Stimulated activated CD4-positive, alpha-beta T cell treated with anti-CD3 and anti-CD28 coated beads, Interleukin-1b, Interleukin-23, amount 100 ng/mL, for 1 hour (primary cell): Measurements from ENCODE around the gene PHACTR3.
"Not testable (repeated sequence)": the region's sequence is repeated elsewhere in the genome, so short reads cannot be mapped to it uniquely, and the experiment has no call there.

Source experiments
- DNase-seq, 2 donors: peaks; one replicate each; pipeline ENCODE4 v3.0.0-alpha.2; 2020; ENCODE audit warnings: low read depth in 2 of 2

PHACTR3 gene

GRCh38 chr20:59828125-59829053 lies 224.0 kb downstream of the PHACTR3 start:
- DNase-seq, result no peak

- no peak for DNase-seq
Observed at GRCh38 chr20:59829054-59829785, 224.9 kb downstream of the PHACTR3 start.

- DNase-seq, result no peak
Observed at GRCh38 chr20:59829786-59830664, 225.7 kb downstream of the PHACTR3 start.

GRCh38 chr20:59830665-59831023 lies 226.3 kb downstream of the PHACTR3 start:
- no peak for DNase-seq

DNA sequence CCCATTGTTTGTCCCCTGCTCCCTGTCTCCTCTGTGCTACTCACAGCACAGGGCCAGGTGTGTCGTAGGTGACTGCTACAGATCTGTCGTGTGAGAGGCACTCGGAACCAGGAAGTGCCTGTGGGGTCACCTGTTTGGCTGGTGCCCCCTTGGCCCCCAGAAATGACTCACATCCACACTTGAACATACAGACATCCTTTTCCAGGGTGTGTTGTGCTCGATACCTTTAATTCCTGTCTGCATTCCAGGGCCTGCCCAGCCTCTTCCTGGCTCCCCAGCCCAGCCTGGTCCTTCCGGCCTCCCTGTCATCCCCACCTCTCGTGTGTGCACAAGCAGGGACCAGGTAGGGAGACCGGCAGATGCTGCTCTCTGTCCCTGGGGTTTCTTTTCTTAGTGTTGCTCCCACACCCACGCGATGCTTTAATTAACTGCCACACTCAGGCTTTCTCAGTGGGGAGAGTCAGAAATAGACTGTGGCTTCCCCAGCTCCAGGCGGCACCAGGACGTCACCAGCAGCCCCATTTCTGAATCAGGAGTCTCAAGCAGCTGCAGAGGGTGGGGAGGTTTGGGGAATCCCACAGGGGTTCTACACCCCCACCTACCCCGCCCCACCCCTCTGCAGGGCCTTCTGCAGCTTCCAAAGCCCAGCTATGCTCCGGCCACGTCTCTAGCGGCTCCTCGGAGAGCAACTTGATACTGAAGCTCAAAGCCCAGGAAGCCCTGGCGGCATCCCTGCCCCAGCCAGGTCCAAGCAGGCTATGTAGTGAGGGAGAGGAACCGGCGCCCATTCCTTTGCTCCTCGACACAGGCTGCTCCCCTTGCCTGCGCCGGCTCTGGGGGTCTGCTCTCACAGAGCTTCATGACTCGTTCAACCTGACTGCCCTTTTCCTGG lies 226.9 kb downstream of the PHACTR3 start:
- no peak for DNase-seq

- DNase-seq, result no peak
Observed at GRCh38 chr20:59831916-59832270, 227.6 kb downstream of the PHACTR3 start.

- DNase-seq, result no peak
Observed at GRCh38 chr20:59832406-59833363, 228.3 kb downstream of the PHACTR3 start.

GRCh38 chr20:59835057-59835447 lies 230.7 kb downstream of the PHACTR3 start:
- no peak for DNase-seq

- no peak for DNase-seq
Observed at GRCh38 chr20:59835448-59836395, 231.4 kb downstream of the PHACTR3 start.

DNA sequence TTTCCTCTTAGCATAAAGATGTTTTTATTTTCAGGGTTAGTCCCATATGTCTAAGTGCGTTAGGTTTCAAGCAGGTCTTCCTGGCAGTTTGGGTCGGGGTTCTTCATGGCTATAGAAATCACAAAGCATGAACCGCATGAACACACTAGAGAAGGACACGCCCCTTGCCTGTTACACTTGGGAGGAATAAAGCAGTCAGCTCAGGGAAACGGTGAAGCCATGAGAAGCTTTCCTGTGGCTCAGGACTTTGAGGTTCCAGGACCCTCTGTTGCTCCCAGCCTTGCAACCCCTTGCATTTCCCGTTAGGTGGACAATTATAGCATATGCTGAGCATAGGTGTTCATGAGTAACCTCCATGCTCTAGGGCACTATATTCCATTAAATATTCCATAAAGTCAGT lies 232.4 kb downstream of the PHACTR3 start:
- DNase-seq, result no peak

- no peak for DNase-seq
Observed at GRCh38 chr20:59837623-59838394, 233.5 kb downstream of the PHACTR3 start.

GRCh38 chr20:59839400-59839799 lies 235.1 kb downstream of the PHACTR3 start:
- no peak for DNase-seq

- no peak for DNase-seq
Observed at GRCh38 chr20:59845472-59845871, 241.1 kb downstream of the PHACTR3 start.

- DNase-seq, result no peak
Observed at GRCh38 chr20:59848182-59848581, 243.8 kb downstream of the PHACTR3 start.

- no peak for DNase-seq
Observed at GRCh38 chr20:59850018-59850641, 245.8 kb downstream of the PHACTR3 start.

GRCh38 chr20:59856526-59856925 lies 252.2 kb downstream of the PHACTR3 start:
- not testable (repeated sequence) for DNase-seq

DNA sequence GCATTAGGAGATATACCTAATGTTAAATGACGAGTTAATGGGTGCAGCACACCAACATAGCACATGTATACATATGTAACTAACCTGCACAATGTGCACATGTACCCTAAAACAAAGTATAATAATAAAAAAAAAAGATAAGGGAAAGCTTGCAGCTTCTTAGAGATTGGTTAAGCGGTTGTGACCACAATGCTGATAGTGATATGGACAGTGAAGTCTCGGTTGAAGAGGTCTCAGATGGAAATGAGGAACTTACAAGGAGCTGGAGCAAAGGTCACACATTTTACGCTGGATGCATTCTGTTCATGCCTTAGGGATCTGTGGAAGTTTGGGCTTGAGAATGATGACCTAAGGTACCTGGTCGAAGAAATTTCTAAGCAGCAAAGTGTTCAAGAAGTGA lies 252.6 kb downstream of the PHACTR3 start:
- not testable (repeated sequence) for DNase-seq
